K562 (cell line): ENCODE measurements around the gene GPR108. TPM values are rescaled to one million over a fixed set of nuclear protein-coding genes. Genes with fewer than 3 reads are reported as not detected.
A peak's percentile ranks its signal among the peaks of the same experiment; 100 is the strongest.

ENCODE experiments used
- ARNT ChIP-seq, 2 experiments: fragments of 450-650 bp; IDR thresholded peaks; 2 replicates each; pipeline ENCODE4 v1.6.1; 2016; ENCODE audit warnings: mild to moderate bottlenecking in 1 of 2
- GABPB2 ChIP-seq: fragments of 250-450 bp; sonication (Bioruptor Pico); conservative IDR thresholded peaks from 2 replicates; pipeline ENCODE4 v1.5.1; 2021; ENCODE audit warnings: mild to moderate bottlenecking
- HDAC8 ChIP-seq: fragments of 450-650 bp; IDR thresholded peaks from 2 replicates; pipeline ENCODE4 v1.6.1; 2016; ENCODE audit warnings: mild to moderate bottlenecking, missing genetic modification characterization, moderate library complexity, missing compliant biosample characterization
- HLTF ChIP-seq: fragments of 450-650 bp; IDR thresholded peaks from 2 replicates; pipeline ENCODE4 v1.6.1; 2016
- MCM7 ChIP-seq, 2 experiments: fragments of 450-650 bp; IDR thresholded peaks; 2 replicates each; pipeline ENCODE4 v1.6.1; 2016 to 2018
- NFRKB ChIP-seq: fragments of 450-650 bp; IDR thresholded peaks from 2 replicates; pipeline ENCODE4 v1.6.1; 2016; ENCODE audit warnings: low read depth
- NKRF ChIP-seq: fragments of 450-650 bp; IDR thresholded peaks from 2 replicates; pipeline ENCODE4 v1.6.1; 2016; ENCODE audit warnings: borderline replicate concordance
- PHB2 ChIP-seq: fragments of 450-650 bp; IDR thresholded peaks from 2 replicates; pipeline ENCODE4 v1.6.1; 2017; ENCODE audit warnings: low read depth
- PREB ChIP-seq: sonication (generic); formaldehyde crosslinking; IDR thresholded peaks from 2 replicates; pipeline ENCODE4 v1.8.1; 2023; ENCODE audit warnings: mild to moderate bottlenecking, missing genetic modification reagents
- PTBP1 ChIP-seq: fragments of 200-400 bp; formaldehyde crosslinking; IDR thresholded peaks from 2 replicates; pipeline ENCODE4 v1.6.1; 2017; ENCODE audit warnings: low read depth, low read length
- SMARCA4 ChIP-seq: fragments of 450-650 bp; IDR thresholded peaks from 2 replicates; pipeline ENCODE4 v1.6.1; 2016
- SMARCB1 ChIP-seq: IDR thresholded peaks from 2 replicates; pipeline ENCODE4 v1.6.1; 2011; ENCODE audit warnings: improper control_type of control experiment, low read depth; ENCODE audit not compliant: insufficient read length
- SNRNP70 ChIP-seq: fragments of 200-400 bp; formaldehyde crosslinking; optimal IDR thresholded peaks from 2 replicates; pipeline ENCODE3; 2017; ENCODE audit warnings: low read depth, low read length
- TCF3 ChIP-seq: sonication (generic); formaldehyde crosslinking; IDR thresholded peaks from 2 replicates; pipeline ENCODE4 v1.4.0; 2020; ENCODE audit warnings: mild to moderate bottlenecking, missing genetic modification reagents
- UBTF ChIP-seq, 2 experiments: IDR thresholded peaks; 2 replicates each; pipeline ENCODE4 v1.6.1; 2012; ENCODE audit warnings: improper control_type of control experiment in 2 of 2, low read depth in 2 of 2, low read length in 2 of 2, borderline replicate concordance in 1 of 2
- ZC3H8 ChIP-seq: fragments of 450-650 bp; IDR thresholded peaks from 2 replicates; pipeline ENCODE4 v1.6.1; 2017
- ZNF212 ChIP-seq: fragments of 450-650 bp; formaldehyde crosslinking; IDR thresholded peaks from 2 replicates; pipeline ENCODE4 v1.4.0; 2020; ENCODE audit warnings: mild to moderate bottlenecking
- ZSCAN29 ChIP-seq: fragments of 450-650 bp; IDR thresholded peaks from 2 replicates; pipeline ENCODE4 v1.6.1; 2017
- polyA plus RNA-seq, 8 experiments: library from polyadenylated mRNA; depleted of rRNA in 4 of 8; stranded (reverse) in 5 of 8; unstranded in 3 of 8; fragments of >200 nt; fragmentation: Nextera tagmentation in 2 of 8; fragmentation: Illumina TruSeq in 1 of 8; extraction: Ambion mirVana in 2 of 8; extraction: Trizol in 1 of 8; gene quantifications; 2 replicates each; pipeline versions ENCODE4 v1.2.1 to v1.2.3, GENCODE V29; 2011 to 2014; ENCODE audit warnings: inconsistent platforms in 1 of 8, missing spikeins in 1 of 8
- total RNA-seq, 7 experiments: library from RNA; depleted of rRNA in 6 of 7; stranded (reverse); fragments of >200 nt in 6 of 7; fragmentation: Illumina TruSeq in 2 of 7; extraction: Trizol in 2 of 7; gene quantifications; 2 replicates each; pipeline versions ENCODE4 v1.2.1 to v1.2.3, GENCODE V29; 2011 to 2021; ENCODE audit warnings: low replicate concordance in 1 of 7
- TF ChIP-seq, protein P1 (sequence below): sonication (generic); formaldehyde crosslinking; IDR thresholded peaks from 2 replicates; pipeline ENCODE4 v1.8.0; 2022; ENCODE audit warnings: mild to moderate bottlenecking, missing genetic modification reagents
- TF ChIP-seq, protein P2 (sequence below): fragments of 450-650 bp; IDR thresholded peaks from 2 replicates; pipeline ENCODE4 v1.7.0; 2016; ENCODE audit warnings: borderline replicate concordance
- TF ChIP-seq, protein P3 (sequence below): fragments of 450-650 bp; IDR thresholded peaks from 2 replicates; pipeline ENCODE4 v1.6.1; 2016

GPR108 gene
- total and polyA plus RNA-seq, 9 of the 15 experiments (the other 6 are each of a cell fraction or from before 2014, with no cell fraction given): 2.4 to 33.2 (median 24.4) TPM

DNA sequence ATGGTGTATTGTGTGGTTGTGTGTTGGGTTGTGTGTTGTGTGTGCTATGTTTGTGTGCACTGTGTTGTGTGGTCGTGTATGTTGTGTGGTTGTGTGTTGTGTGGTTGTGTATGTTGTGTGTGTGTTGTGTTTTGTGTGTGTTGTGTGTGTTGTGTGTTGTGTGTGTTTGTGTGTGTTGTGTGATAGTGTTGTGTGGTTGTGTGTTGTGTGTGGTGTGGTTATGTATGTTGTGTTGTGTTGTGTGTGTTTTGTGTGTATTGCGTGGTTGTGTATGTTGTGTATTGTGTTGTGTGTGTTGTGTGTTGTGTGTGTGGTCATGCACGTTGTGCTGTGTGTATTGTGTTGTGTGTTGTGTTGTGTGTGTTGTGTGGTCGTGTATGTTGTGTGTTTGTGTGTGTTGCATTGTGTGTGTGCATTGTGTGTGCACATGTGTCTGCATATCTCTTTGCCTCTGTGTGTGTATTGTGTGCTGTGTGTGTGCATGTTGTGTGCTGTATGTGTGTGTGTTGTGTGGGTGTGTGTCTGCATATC lies 19.9 kb downstream of the GPR108 start (continued):
- TF ChIP-seq, protein P1, sequence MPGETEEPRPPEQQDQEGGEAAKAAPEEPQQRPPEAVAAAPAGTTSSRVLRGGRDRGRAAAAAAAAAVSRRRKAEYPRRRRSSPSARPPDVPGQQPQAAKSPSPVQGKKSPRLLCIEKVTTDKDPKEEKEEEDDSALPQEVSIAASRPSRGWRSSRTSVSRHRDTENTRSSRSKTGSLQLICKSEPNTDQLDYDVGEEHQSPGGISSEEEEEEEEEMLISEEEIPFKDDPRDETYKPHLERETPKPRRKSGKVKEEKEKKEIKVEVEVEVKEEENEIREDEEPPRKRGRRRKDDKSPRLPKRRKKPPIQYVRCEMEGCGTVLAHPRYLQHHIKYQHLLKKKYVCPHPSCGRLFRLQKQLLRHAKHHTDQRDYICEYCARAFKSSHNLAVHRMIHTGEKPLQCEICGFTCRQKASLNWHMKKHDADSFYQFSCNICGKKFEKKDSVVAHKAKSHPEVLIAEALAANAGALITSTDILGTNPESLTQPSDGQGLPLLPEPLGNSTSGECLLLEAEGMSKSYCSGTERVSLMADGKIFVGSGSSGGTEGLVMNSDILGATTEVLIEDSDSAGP (CRISPR knock-in tag): peak; percentile 87
- TF ChIP-seq SMARCA4: peak; percentile 86
- TF ChIP-seq ARNT (IDR thresholded peaks at IDR 0.05): peak; percentile 86 to 99; a peak in 3 of 4 replicates
- peak; percentile 21; the same call in 1 of the 2 replicates for TF ChIP-seq TCF3 (CRISPR knock-in tag)
- TF ChIP-seq, protein P2, sequence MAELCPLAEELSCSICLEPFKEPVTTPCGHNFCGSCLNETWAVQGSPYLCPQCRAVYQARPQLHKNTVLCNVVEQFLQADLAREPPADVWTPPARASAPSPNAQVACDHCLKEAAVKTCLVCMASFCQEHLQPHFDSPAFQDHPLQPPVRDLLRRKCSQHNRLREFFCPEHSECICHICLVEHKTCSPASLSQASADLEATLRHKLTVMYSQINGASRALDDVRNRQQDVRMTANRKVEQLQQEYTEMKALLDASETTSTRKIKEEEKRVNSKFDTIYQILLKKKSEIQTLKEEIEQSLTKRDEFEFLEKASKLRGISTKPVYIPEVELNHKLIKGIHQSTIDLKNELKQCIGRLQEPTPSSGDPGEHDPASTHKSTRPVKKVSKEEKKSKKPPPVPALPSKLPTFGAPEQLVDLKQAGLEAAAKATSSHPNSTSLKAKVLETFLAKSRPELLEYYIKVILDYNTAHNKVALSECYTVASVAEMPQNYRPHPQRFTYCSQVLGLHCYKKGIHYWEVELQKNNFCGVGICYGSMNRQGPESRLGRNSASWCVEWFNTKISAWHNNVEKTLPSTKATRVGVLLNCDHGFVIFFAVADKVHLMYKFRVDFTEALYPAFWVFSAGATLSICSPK: peak; percentile 98; the same call in 1 of the 2 replicates
- TF ChIP-seq, protein P3, sequence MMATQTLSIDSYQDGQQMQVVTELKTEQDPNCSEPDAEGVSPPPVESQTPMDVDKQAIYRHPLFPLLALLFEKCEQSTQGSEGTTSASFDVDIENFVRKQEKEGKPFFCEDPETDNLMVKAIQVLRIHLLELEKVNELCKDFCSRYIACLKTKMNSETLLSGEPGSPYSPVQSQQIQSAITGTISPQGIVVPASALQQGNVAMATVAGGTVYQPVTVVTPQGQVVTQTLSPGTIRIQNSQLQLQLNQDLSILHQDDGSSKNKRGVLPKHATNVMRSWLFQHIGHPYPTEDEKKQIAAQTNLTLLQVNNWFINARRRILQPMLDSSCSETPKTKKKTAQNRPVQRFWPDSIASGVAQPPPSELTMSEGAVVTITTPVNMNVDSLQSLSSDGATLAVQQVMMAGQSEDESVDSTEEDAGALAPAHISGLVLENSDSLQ: peak; percentile 44; the same call in 1 of the 2 replicates
- peak; percentile 92 for TF ChIP-seq NKRF
- no peak for TF ChIP-seq ZNF212
- TF ChIP-seq ZSCAN29: no peak
- peak; percentile 86; a peak in 3 of 4 replicates for TF ChIP-seq MCM7 (IDR thresholded peaks at IDR 0.05)
- no peak for TF ChIP-seq SNRNP70
- TF ChIP-seq HLTF: peak; percentile 98
- no peak for TF ChIP-seq PREB (CRISPR knock-in tag)
- no peak for TF ChIP-seq HDAC8
- TF ChIP-seq ZC3H8: peak; percentile 90; the same call in 1 of the 2 replicates
- TF ChIP-seq SMARCB1: no peak
- no peak for TF ChIP-seq UBTF (IDR thresholded peaks at IDR 0.05; ENCODE audit: borderline replicate concordance in 1 of 2, low read depth in 2 of 2, low read length in 2 of 2)
- peak; percentile 52; the same call in 1 of the 2 replicates for TF ChIP-seq NFRKB
- TF ChIP-seq PTBP1: no peak
- peak; percentile 77; the same call in 1 of the 2 replicates for TF ChIP-seq PHB2
- TF ChIP-seq GABPB2 (CRISPR knock-in tag): no peak
